Stomach (tissue), 9 donors: Measurements from ENCODE around the gene RALGDS. TPM values are rescaled to one million over a fixed set of nuclear protein-coding genes. Genes with fewer than 3 reads are reported as not detected.
"Not testable (repeated sequence)": the region's sequence is repeated elsewhere in the genome, so short reads cannot be mapped to it uniquely, and the experiment has no call there.

ENCODE experiments used
- DNase-seq, 2 donors: peaks; one replicate each; pipeline versions ENCODE4 v3.0.0 to v3.0.0-alpha.2; 2013 to 2019
- H3K27ac ChIP-seq, 5 donors: fragments of 200-600 bp in 4 of 5; sonication (generic) in 4 of 5; one replicate each; pipeline ENCODE4 v1.5.1; 2013 to 2019; ENCODE audit warnings: mild to moderate bottlenecking in 1 of 5, moderate library complexity in 1 of 5
- H3K27me3 ChIP-seq, 3 donors: fragments of 200-600 bp; sonication (generic); one replicate each; pipeline ENCODE4 v1.5.1; 2017 to 2019; ENCODE audit warnings: mixed run types in 1 of 3
- H3K36me3 ChIP-seq, 4 donors: fragments of 200-600 bp; sonication (generic); 1 replicate in 3 of 4; 2 replicates in 1 of 4; pipeline ENCODE4 v1.5.1; 2016 to 2019
- H3K4me1 ChIP-seq, 4 donors: fragments of 200-600 bp; sonication (generic); one replicate each; pipeline ENCODE4 v1.5.1; 2016 to 2019
- H3K4me3 ChIP-seq, 4 donors: fragments of 200-600 bp; sonication (generic) in 3 of 4; one replicate each; pipeline ENCODE4 v1.5.1; 2016 to 2019; ENCODE audit warnings: mild to moderate bottlenecking in 1 of 4
- H3K9me3 ChIP-seq, 4 donors: fragments of 200-600 bp; sonication (generic); one replicate each; pipeline ENCODE4 v1.5.1; 2016 to 2019
- CTCF ChIP-seq, 7 experiments: fragments of 450-650 bp in 4 of 7; fragments of 200-600 bp in 3 of 7; sonication (generic) in 3 of 7; IDR thresholded peaks; one replicate each; pipeline ENCODE4 v1.5.1; 2016 to 2019; ENCODE audit warnings: antibody characterized with exemption in 7 of 7, control low read depth in 2 of 7, mild to moderate bottlenecking in 1 of 7
- EP300 ChIP-seq: sonication (generic); formaldehyde crosslinking; IDR thresholded peaks from one replicate; pipeline ENCODE4 v1.6.1; 2017; ENCODE audit warnings: antibody characterized with exemption
- POLR2A ChIP-seq, 4 donors: fragments of 450-650 bp; IDR thresholded peaks; one replicate each; pipeline ENCODE4 v1.6.1; 2016; ENCODE audit warnings: antibody characterized with exemption in 4 of 4, control low read depth in 2 of 4, mild to moderate bottlenecking in 1 of 4, moderate library complexity in 1 of 4
- POLR2AphosphoS5 ChIP-seq, 3 donors: sonication (generic); formaldehyde crosslinking; IDR thresholded peaks; one replicate each; pipeline ENCODE4 v1.6.1; 2016; ENCODE audit warnings: antibody characterized with exemption in 3 of 3
- WGBS, 5 donors: extraction: QIAGEN DNeasy Blood & Tissue Kit in 3 of 5; methylation state at CpG; one replicate each; pipeline versions ENCODE4 v1.1.5 to v1.1.7; 2013 to 2018; 5-methylcytosine and 5-hydroxymethylcytosine counted together
- intact Hi-C: fragments of 100-400 bp; cut with DNase I; formaldehyde crosslinking; loops from one replicate; pipeline ENCODE4 v1.15.1; 2023; ENCODE audit warnings: low total_unique reads
- polyA plus RNA-seq, 3 donors: library from polyadenylated mRNA; stranded (reverse); fragments of 200-250 nt; gene quantifications; one replicate each; pipeline ENCODE4 v1.2.3, GENCODE V29; 2013
- total RNA-seq, 5 donors: library from RNA; depleted of rRNA; stranded (reverse); fragments of >200 nt; gene quantifications; one replicate each; pipeline versions ENCODE4 v1.1.0 to v1.2.3, GENCODE V29; 2014 to 2016
- donor health status: healthy with polysubstance abuse.
- donor health status: Bipolar disorder and iron deficiency.
- donor health status: healthy.

Gene RALGDS
- total and polyA plus RNA-seq, 8 donors, result 20.5 to 242 (median 43.6) TPM

GRCh38 chr9:133098104-133098754 is 22.8 kb downstream of the RALGDS start:
- H3K36me3 ChIP-seq, result peaks cover 60 to 71% (median 68%) of the 10 kb centered on the region in 4 donors
- DNase-seq, result no peak
- 80 to 90% (median 89%) methylated on average over 11 to 16 of the region's 16 CpGs for WGBS, 5 donors
- no peak overlapping the region for H3K4me3 ChIP-seq
- no peaks in the 10 kb centered on the region for H3K27me3 ChIP-seq
- no peak overlapping the region for H3K27ac ChIP-seq
- TF ChIP-seq CTCF (IDR thresholded peaks at IDR 0.05) (no peak), POLR2A (IDR thresholded peaks at IDR 0.05) (no peak), POLR2AphosphoS5 (IDR thresholded peaks at IDR 0.05) (no peak), EP300 (no peak)
- H3K9me3 ChIP-seq, result peaks cover 0 to 19% (median 5%) of the 10 kb centered on the region in 4 donors
- intact Hi-C loops, result no loop called here
- peaks cover 0 to 2% (median under 1%) of the 10 kb centered on the region in 4 donors for H3K4me1 ChIP-seq

- peaks cover 0 to 19% (median 5%) of the 10 kb centered on the region in 4 donors for H3K9me3 ChIP-seq
- no peak overlapping the region for H3K4me3 ChIP-seq
- TF ChIP-seq POLR2A (IDR thresholded peaks at IDR 0.05) (no peak), CTCF (IDR thresholded peaks at IDR 0.05) (no peak), POLR2AphosphoS5 (IDR thresholded peaks at IDR 0.05) (no peak), EP300 (no peak)
- H3K27ac ChIP-seq, result no peak overlapping the region
- H3K36me3 ChIP-seq, result peaks cover 30 to 38% (median 35%) of the 10 kb centered on the region in 4 donors
- WGBS, 5 donors, result 95 to 99% (median 98%) methylated on average over 3 of the region's 3 CpGs
- no peaks in the 10 kb centered on the region for H3K27me3 ChIP-seq
- no peaks in the 10 kb centered on the region for H3K4me1 ChIP-seq
- no peak for DNase-seq
- intact Hi-C loops, result no loop called here
Observed at GRCh38 chr9:133094842-133095393, 26.1 kb downstream of the RALGDS start.

- WGBS, 5 donors, result 80 to 89% (median 85%) methylated on average over 4 of the region's 4 CpGs
- intact Hi-C loops, H3K27me3 ChIP-seq, DNase-seq, H3K4me1 ChIP-seq, H3K4me3 ChIP-seq, H3K27ac ChIP-seq: not testable (repeated sequence)
- H3K36me3 ChIP-seq, result peaks cover 26 to 32% (median 29%) of the 10 kb centered on the region in 4 donors
- H3K9me3 ChIP-seq, result peaks cover 0 to 19% (median 5%) of the 10 kb centered on the region in 4 donors
Observed at GRCh38 chr9:133094351-133094750, 26.7 kb downstream of the RALGDS start.

GRCh38 chr9:133090752-133091385 is 30.2 kb downstream of the RALGDS start:
- DNase-seq, result no peak
- WGBS, 5 donors, result 69 to 79% (median 73%) methylated on average over 10 to 11 of the region's 11 CpGs

More at GRCh38 chr9:133090752-133091385, 30.2 kb downstream of the RALGDS start:
- H3K4me3 ChIP-seq, result no peak overlapping the region
- H3K9me3 ChIP-seq, result peaks cover 0 to 8% (median 0%) of the 10 kb centered on the region in 4 donors
- no peaks in the 10 kb centered on the region for H3K4me1 ChIP-seq
- no peak for TF ChIP-seq POLR2A (IDR thresholded peaks at IDR 0.05)
- TF ChIP-seq POLR2AphosphoS5 (IDR thresholded peaks at IDR 0.05), result no peak
- TF ChIP-seq EP300, result no peak
- no peak for TF ChIP-seq CTCF (IDR thresholded peaks at IDR 0.05)
- no peaks in the 10 kb centered on the region for H3K27me3 ChIP-seq
- no peak overlapping the region for H3K27ac ChIP-seq
- intact Hi-C loops, result no loop called here
- H3K36me3 ChIP-seq, result no peaks in the 10 kb centered on the region
